Measurements from ENCODE around the gene PLCB1.
"Not testable (repeated sequence)": the region's sequence is repeated elsewhere in the genome, so short reads cannot be mapped to it uniquely, and the experiment has no call there.

The PLCB1 gene

DNA sequence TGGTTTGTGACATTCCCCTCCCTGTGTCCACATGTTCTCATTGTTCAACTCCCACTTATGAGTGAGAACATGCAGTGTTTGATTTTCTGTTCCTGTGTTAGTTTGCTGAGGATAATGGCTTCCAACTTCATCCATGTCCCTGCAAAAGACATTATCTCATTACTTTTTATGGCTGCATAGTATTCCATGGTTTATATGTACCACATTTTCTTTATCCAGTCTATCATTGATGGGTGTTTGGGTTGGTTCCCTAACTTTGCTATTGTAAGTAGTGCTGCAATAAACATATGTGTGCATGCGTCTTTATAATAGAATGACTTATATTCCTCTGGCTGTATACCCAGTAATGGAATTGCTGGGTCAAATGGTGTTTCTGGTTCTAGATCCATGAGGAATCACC is 247.1 kb downstream of the PLCB1 start:
- not testable (repeated sequence) for DNase-seq

- peak in 1 of 2 experiments; percentile 10 for DNase-seq
Observed at GRCh38 chr20:8385247-8385646, 253.2 kb downstream of the PLCB1 start.

DNA sequence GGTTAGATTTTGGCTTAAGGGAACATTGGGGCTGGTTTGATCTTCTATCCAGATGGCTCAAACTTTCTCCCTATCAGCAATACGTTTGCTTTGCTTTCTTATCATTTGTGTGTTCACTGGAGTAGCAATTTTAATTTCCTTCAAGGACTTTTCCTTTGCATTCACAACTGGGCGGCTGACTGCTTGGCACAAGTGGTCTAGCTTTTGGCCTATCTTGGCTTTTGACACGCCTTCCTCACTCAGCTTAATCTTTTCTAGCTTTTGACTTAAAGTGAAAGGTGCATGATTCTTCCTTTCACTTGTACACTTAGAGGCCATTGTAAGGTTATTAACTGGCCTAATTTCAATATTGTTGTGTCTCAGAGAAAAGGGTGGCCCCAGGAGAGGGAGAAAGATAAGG is 254.9 kb downstream of the PLCB1 start:
- DNase-seq = no peak

- DNase-seq = no peak
Observed at GRCh38 chr20:8388141-8388540, 256.1 kb downstream of the PLCB1 start.

GRCh38 chr20:8388707-8389106 is 256.6 kb downstream of the PLCB1 start:
- no peak for DNase-seq

- DNase-seq = peak; percentile 21 to 49
Observed at GRCh38 chr20:8389381-8390036, 257.4 kb downstream of the PLCB1 start.

GRCh38 chr20:8390037-8390433 is 258.0 kb downstream of the PLCB1 start:
- DNase-seq = no peak

DNA sequence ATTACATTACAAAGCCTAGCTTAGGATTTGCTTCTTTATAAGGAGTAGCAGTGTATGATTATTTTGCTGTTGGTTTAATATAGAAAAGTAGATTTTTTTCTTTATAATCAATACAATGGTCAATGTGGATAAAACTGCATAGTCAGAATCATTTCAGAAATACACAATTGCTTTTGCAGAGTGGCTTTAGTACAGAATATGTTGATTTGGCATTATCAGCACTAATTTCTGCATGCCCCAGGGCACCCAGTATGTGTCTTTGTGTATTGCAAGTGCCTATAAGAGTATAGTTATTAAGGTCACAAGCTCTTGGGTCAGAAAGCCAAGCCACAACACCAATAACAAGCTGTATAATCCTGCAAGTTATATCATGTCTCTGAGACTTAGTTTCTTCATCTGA is 258.4 kb downstream of the PLCB1 start:
- DNase-seq = no peak

GRCh38 chr20:8393381-8393780 is 261.3 kb downstream of the PLCB1 start:
- DNase-seq = no peak

DNA sequence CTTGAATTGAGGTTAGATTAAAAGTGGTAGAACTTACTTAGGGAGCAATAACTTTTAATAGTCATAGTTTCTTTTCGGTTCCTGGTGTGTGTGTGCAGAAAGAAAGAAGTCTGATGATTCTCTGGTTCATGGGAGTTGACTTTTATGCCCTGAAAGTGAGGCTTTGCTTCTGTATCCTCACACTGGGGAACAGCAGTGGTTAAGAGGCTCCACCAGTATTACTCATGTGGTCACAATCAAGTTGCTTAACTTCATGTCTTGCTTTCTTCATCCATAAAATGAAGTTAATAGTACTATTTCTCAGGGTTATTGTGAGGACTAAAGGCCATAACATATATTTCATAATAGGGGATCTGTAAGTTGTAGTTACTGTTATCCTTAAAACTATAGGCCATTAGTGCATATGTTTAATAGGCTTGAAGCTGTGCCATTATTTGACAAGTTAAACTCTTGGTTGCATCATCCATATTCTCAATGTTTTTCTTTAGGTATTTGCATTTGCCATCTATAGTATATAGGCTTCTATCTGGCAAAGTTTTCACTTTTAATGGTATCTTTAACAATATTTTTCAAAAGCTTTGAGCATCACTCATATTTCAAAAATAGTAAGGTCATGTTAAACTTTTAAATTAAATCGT is 262.4 kb downstream of the PLCB1 start:
- DNase-seq = no peak

- DNase-seq = no peak
Observed at GRCh38 chr20:8395956-8396355, 263.9 kb downstream of the PLCB1 start.

DNA sequence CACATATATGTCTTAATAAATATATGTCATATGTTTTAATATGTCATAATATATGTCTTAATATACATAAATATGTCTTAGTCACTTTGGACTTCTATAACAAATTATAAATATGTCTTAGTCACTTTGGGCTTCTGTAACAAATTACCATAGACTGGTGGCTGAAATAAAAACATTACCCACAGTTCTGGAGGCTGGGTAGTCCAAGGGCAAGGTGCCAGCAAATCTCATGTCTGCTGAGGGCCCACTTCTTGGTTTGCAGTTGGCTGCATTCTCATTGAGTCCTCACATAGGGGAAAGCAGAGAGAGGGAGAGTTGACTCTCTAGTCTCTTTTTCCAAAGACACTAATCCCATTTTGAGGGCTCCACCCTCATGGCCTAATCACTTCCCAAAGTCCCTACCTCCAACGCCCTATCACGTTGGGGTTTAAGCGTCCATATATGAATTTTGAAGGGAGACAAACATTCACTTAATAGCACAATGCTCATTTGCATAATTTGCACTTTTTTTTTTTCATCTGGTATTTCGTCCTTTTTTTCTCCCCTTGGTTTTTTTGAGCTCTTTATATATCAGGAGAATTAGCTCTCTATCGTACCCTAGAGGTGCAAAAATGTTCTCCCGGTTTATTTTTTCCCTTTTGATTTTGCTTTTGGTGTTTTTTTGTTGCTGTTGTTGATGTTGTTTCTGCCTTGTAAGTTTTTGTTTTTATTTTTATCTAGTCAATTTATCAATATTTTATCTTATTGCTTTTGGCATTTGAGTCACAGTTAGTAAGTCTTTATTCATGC is 266.4 kb downstream of the PLCB1 start:
- DNase-seq = no peak

DNA sequence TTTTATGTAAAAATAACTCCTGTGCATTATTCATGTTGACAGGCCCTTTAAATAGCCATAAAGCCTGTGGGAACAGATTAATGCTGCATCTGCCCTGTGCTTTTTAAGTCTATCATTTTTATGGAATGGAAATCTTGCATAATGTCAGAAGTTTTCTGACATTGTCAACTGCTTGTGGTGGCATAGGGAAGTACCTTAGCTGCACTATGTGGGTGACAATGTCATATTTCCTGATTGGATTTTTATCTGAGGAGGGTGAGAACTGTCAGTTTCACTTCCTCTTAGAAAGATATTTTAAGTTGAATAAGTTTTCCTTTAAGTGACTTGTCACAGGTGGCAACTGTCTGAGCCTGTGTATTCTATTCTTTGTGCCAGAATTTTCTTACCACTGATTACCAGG is 267.9 kb downstream of the PLCB1 start:
- DNase-seq = no peak

- DNase-seq = no peak
Observed at GRCh38 chr20:8400486-8400885, 268.4 kb downstream of the PLCB1 start.

DNA sequence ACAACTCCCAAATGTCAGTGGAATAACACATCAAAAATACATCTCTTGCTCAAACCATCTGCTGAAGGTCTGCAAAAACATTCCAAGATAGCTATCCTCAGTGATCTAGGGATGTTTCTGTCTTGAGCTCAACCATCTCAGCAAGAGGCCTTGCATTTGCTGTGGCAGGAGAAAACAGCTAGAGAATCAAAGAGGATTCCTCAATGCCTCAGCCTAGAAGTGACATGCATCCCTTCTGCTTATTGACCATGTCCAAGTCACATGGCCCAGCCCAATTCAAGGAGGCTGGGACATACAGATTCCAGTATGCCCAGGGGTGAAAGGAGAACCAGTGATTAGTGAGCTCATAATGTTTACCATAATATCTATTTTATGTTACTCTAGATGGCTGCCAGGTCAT is 269.5 kb downstream of the PLCB1 start:
- no peak for DNase-seq

DNA sequence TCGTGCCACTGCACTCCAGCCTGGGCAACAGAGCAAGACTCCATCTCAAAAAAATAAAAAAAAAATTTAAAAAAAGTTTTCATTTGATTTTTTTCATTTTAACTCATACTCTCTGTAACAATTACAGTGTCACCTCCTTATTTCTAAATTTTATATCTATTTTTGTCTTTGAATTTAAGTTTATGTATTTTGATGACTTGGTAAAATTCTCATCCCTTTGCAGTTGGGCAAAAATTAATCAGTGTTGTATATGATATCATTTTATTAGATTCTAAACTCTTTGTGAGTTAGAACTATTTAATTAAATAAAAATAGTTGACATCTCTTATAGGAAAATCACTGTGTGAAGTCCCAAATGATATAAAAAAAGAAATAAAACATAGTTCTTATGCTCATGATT is 270.7 kb downstream of the PLCB1 start:
- no peak for DNase-seq

- DNase-seq = no peak
Observed at GRCh38 chr20:8404912-8405635, 273.0 kb downstream of the PLCB1 start.

GRCh38 chr20:8406391-8406790 is 274.3 kb downstream of the PLCB1 start:
- DNase-seq = no peak

DNA sequence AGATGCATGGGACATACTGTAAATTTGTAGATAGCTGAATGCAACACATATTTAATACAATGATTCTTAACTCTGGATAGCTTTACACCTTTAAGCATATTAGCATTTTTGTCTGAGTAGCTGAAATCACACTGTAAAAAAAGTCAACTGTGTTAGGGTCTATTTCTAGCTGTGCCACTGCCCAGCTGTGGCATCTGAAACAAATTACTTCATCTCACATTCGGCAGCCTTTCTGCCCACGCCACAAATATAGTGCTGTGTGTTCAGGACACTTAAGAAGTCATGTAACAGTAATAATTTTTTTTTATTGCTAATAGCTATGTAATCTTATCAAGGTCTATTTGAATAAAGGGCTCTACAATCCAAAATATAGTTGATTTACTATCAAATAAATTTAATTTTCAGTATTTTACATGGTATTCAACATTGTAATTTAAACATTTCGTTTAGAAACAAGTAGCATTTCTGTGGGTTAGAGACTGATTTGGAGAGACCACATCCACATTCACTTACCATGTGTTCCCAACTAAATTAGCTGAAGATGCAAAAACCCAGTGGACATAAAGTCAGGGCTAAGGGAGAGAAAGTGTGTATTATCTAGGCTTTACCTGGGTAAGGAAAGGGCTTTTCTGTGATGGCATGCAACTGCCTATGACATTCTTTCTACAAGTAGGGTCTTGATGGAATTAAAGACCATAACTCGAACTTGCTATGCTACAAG is 276.7 kb downstream of the PLCB1 start:
- no peak for DNase-seq

- DNase-seq = no peak
Observed at GRCh38 chr20:8413691-8414090, 281.6 kb downstream of the PLCB1 start.

DNA sequence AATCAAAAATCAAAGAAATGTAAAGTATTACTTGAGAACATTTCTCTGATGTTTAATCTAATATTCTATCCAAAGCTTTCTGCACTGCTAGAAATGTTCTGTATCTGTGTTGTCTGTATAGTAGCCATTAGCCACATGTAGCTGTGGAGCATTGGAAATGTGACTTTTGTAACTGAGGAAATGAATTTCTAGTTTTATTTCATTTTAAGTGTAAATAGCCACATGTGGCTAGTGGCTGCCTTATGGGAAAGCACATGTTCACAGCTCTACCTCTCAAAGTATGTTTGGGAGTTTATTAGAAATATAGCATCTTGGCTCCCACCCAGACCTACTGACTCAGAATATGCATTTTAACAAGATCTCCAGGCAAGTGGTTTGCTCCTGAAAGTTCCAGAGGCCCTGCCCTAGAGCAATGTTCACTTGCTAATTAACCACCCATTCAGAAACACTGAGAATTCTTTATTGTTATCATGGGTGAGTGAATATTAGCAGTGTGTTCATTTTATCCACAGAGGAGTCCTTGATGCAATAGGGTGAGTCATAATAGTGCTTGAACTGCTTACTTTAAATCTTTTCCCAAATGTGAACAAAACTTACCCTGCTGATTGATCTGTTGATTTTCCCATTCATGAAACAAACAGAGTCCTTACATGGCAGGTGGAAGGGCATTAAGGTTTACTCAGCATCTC is 282.7 kb downstream of the PLCB1 start:
- DNase-seq = peak; percentile 19 to 62

DNA sequence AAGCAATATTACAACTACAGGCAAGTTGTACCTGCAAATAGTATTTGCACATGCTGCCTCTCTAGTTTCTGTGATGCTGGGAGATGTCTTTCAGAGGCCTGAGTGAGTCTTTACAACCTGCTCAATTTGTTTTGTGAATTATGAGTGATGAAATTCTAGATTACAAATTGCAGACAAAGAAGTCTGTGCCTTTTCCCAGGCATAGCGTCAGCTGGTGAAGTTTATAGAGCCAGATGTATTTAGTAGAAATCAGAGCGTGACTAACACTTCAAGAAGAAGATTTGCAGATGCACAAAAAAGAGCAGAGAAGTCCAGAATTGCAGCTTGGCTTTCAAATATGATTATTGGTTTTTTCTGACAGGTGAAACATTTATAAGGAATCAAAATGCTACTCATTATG is 289.9 kb downstream of the PLCB1 start:
- no peak for DNase-seq

All from NCI-H2081 (cell line).